HCT116 (cell line): Measurements from ENCODE around the gene LRG1. TPM values are rescaled to one million over a fixed set of nuclear protein-coding genes. Genes with fewer than 3 reads are reported as not detected.
A peak's percentile ranks its signal among the peaks of the same experiment; 100 is the strongest.

ENCODE experiments used
- ATAC-seq: fragments of 200-7000 bp; cut with Tn5 transposase; 2 replicates; pipeline ENCODE4 v1.9.1; 2020; ENCODE audit warnings: mild to moderate bottlenecking, moderate library complexity
- BruUV-seq: library from RNA; stranded (reverse); fragments of 400-500 nt; replicated peaks from 2 replicates; lab custom pipeline; 2021; lab: Mats Ljungman, UMichigan
- CTCF ChIA-PET: fragments of 300-600 bp; sonication (Branson Sonifier 250); formaldehyde crosslinking; loops from one replicate; lab custom pipeline; 2021; ENCODE audit warnings: antibody characterized with exemption; lab: Charles Lee
- POLR2A ChIA-PET: fragments of 300-600, 350-600 bp; sonication (Branson Sonifier 250); formaldehyde crosslinking; loops from one replicate; lab custom pipeline; 2021; ENCODE audit warnings: antibody characterized with exemption; lab: Charles Lee
- RAD21 ChIA-PET, 2 experiments: fragments of 300-600 bp; sonication (Branson Sonifier 250); formaldehyde crosslinking; loops; one replicate each; lab custom pipeline; 2023; ENCODE audit warnings: low total read pairs in 2 of 2; ENCODE audit not compliant: uncharacterized antibody in 2 of 2, unreplicated experiment in 2 of 2, low non-redundant PET in 1 of 2; lab: Charles Lee
- DNase-seq: peaks from one replicate; pipeline ENCODE4 v3.0.0-alpha.2; 2010; ENCODE audit warnings: low read depth, low spot score
- H2AFZ ChIP-seq: fragments of 200-600 bp; shearing (Covaris generic), sonication (generic); 2 replicates; pipeline ENCODE4 v1.6.1; 2017; ENCODE audit warnings: low read depth, mixed run types, mixed read lengths, antibody characterized with exemption, low read length; ENCODE audit not compliant: poor library complexity, severe bottlenecking
- H3K27ac ChIP-seq: 2 replicates; pipeline ENCODE4 v1.5.1; 2012; ENCODE audit warnings: low read depth, low read length
- H3K27me3 ChIP-seq: fragments of 200-600 bp; sonication (generic); 2 replicates; pipeline ENCODE4 v1.6.1; 2016; ENCODE audit warnings: mixed run types, low read length, mixed read lengths; ENCODE audit not compliant: insufficient read depth
- H3K36me3 ChIP-seq, 2 experiments: fragments of 200-500 bp in 1 of 2; fragments of 200-600 bp in 1 of 2; sonication (Bioruptor generic) in 1 of 2; sonication (generic) in 1 of 2; 2 replicates each; pipeline versions ENCODE4 v1.5.1 to v1.6.1; 2014 to 2016; ENCODE audit warnings: low read length in 2 of 2, inconsistent platforms in 1 of 2, mixed read lengths in 1 of 2, mixed run types in 1 of 2; ENCODE audit not compliant: insufficient read depth in 2 of 2, control insufficient read depth in 1 of 2
- H3K4me1 ChIP-seq, 2 experiments: fragments of 200-600 bp in 1 of 2; sonication (generic) in 1 of 2; 2 replicates each; pipeline versions ENCODE4 v1.5.1 to v1.6.1; 2012 to 2017; ENCODE audit warnings: low read length in 2 of 2, inconsistent platforms in 1 of 2, mild to moderate bottlenecking in 1 of 2, mixed read lengths in 1 of 2, mixed run types in 1 of 2, moderate library complexity in 1 of 2; ENCODE audit not compliant: insufficient read depth in 2 of 2, control insufficient read depth in 1 of 2
- H3K4me2 ChIP-seq: fragments of 200-600 bp; sonication (generic); 2 replicates; pipeline ENCODE4 v1.6.1; 2017; ENCODE audit warnings: mixed run types, low read length, mixed read lengths
- H3K4me3 ChIP-seq, 2 experiments: fragments of 200-600 bp in 1 of 2; sonication (generic) in 1 of 2; replicated peaks in 1 of 2; 2 replicates each; pipeline ENCODE4 v1.5.1; 2011 to 2016; ENCODE audit warnings: low read length in 2 of 2, control low read depth in 1 of 2, low read depth in 1 of 2, mild to moderate bottlenecking in 1 of 2, mixed read lengths in 1 of 2, mixed run types in 1 of 2
- H3K79me2 ChIP-seq: fragments of 200-600 bp; sonication (generic); 2 replicates; pipeline ENCODE4 v1.6.1; 2017; ENCODE audit warnings: mild to moderate bottlenecking, mixed run types, low read length, moderate library complexity, mixed read lengths; ENCODE audit not compliant: insufficient read depth
- H3K9ac ChIP-seq: fragments of 200-600 bp; sonication (generic); 2 replicates; pipeline ENCODE4 v1.6.1; 2016; ENCODE audit warnings: low read length, mixed read lengths
- H3K9me2 ChIP-seq: fragments of 200-600 bp; sonication (generic), shearing (Covaris generic); 2 replicates; pipeline ENCODE4 v1.6.1; 2017; ENCODE audit warnings: mixed run types, mild to moderate bottlenecking, moderate library complexity; ENCODE audit not compliant: insufficient read depth
- H3K9me3 ChIP-seq, 2 experiments: fragments of 200-500 bp in 1 of 2; fragments of 200-600 bp in 1 of 2; sonication (Bioruptor generic) in 1 of 2; sonication (generic) in 1 of 2; 2 replicates each; pipeline ENCODE4 v1.6.1; 2014 to 2017; ENCODE audit warnings: low read length in 2 of 2, mixed read lengths in 2 of 2, inconsistent platforms in 1 of 2, low read depth in 1 of 2, mild to moderate bottlenecking in 1 of 2, mixed run types in 1 of 2, moderate library complexity in 1 of 2; ENCODE audit not compliant: control insufficient read depth in 1 of 2, insufficient read depth in 1 of 2
- H4K20me1 ChIP-seq: fragments of 200-600 bp; sonication (generic), shearing (Covaris generic); 2 replicates; pipeline ENCODE4 v1.6.1; 2017; ENCODE audit warnings: mixed run types, mild to moderate bottlenecking, moderate library complexity; ENCODE audit not compliant: insufficient read depth
- CBX3 ChIP-seq: IDR thresholded peaks from 2 replicates; pipeline ENCODE4 v1.6.1; 2012; ENCODE audit warnings: low read depth
- CEBPB ChIP-seq: IDR thresholded peaks from 2 replicates; pipeline ENCODE4 v1.6.1; 2012; ENCODE audit warnings: low read depth
- CTCF ChIP-seq, 3 experiments: fragments of 200-600 bp in 1 of 3; sonication (generic) in 1 of 3; IDR thresholded peaks in 2 of 3; conservative IDR thresholded peaks in 1 of 3; 2 replicates each; pipeline ENCODE4 v1.5.1; 2012 to 2017; ENCODE audit warnings: low read depth in 2 of 3, low read length in 2 of 3, antibody characterized with exemption in 1 of 3, borderline replicate concordance in 1 of 3, control low read depth in 1 of 3, mild to moderate bottlenecking in 1 of 3, mixed read lengths in 1 of 3, mixed run types in 1 of 3, moderate library complexity in 1 of 3; ENCODE audit not compliant: insufficient read depth in 1 of 3
- POLR2AphosphoS5 ChIP-seq: IDR thresholded peaks from 2 replicates; pipeline ENCODE4 v1.6.1; 2011; ENCODE audit warnings: mild to moderate bottlenecking, low read depth, low read length, moderate library complexity
- RAD21 ChIP-seq: IDR thresholded peaks from 2 replicates; pipeline ENCODE4 v1.6.1; 2012; ENCODE audit warnings: low read depth, mild to moderate bottlenecking
- SP1 ChIP-seq: IDR thresholded peaks from 2 replicates; pipeline ENCODE4 v1.6.1; 2012; ENCODE audit warnings: low read depth
- TCF7L2 ChIP-seq: IDR thresholded peaks from 2 replicates; pipeline ENCODE4 v1.7.0; 2011; ENCODE audit warnings: borderline replicate concordance, inconsistent platforms; ENCODE audit not compliant: insufficient read depth, insufficient read length; ENCODE audit errors: extremely low read depth
- ZFX ChIP-seq: fragments of 450-650 bp; IDR thresholded peaks from 2 replicates; pipeline ENCODE4 v1.6.1; 2017
- intact Hi-C: fragments of 100-400 bp; cut with micrococcal nuclease; formaldehyde crosslinking; loops from 2 replicates; pipeline ENCODE4 v1.10.0; 2022
- total RNA-seq: library from RNA; stranded (reverse); gene quantifications from one replicate; pipeline ENCODE4 v1.2.1, GENCODE V29; 2021; ENCODE audit not compliant: unreplicated experiment
- TF ChIP-seq, protein P1 (sequence below): IDR thresholded peaks from 2 replicates; pipeline ENCODE4 v1.6.1; 2012

The LRG1 gene
- total RNA-seq, 1 experiment from 2014 or later: 1.3 TPM

DNA sequence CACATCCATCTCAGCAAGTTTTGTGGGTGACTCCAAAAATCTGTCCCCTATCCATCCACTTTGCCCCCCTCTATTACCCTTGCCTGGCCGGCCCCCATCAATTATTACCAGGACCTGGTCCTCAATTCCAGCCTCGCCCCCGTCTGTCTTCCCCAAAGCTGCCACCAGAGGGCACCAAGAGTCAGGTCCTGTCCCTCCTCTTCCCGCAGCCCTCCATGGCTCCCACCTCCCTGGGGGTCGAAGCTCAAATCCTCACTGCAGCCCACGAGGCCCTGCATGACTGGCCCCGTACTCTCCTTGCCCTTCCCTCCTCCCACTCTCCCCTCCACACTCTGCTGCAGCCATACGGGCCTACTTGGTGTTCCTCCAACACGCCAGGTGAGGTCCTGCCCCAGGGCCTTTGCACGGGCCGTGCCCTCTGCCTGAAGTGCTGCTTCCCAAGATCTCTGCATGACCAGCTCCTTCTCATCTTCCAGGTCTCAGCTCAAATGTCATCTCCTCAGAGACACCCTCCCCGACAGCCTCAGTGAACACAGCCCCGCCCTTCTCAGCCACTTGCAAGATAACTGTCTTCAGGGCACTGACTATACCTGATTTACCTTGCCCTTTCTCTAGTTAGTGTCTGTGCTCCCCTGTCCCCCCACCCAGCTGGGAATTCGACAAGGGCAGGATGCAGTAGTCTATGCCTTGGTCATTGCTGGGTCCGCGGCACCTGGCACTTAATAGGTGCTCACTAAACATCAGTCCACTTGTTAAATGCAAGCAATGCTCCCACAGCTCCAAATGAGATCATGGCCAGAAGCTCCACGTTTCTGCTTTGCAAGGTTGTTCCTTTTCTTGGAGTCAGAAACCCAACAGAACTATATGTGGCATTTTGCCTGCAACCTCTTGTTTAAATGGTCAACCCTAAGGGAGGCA lies 36.4 kb upstream of the LRG1 start:
- Histone ChIP-seq H3K9me2 (no peaks in the 10 kb centered on the region), H3K4me2 (peak overlapping the region; percentile 88), H3K9ac (peak overlapping the region; percentile 72)
- ATAC-seq (peak; percentile 50), DNase-seq (no peak)
- intact Hi-C loops: loop anchor here (5.0 to 10.0 kb wide), 2 partner anchors 56 to 229 kb away; no protein-coding TSS in a partner anchor
- RAD21 ChIA-PET: interaction anchor here in 1 of 2 experiments (0.6 to 1.3 kb wide), 2 partner anchors 48 to 58 kb away, joined by 3 read pairs; no protein-coding TSS in a partner anchor
- no TSS peak for BruUV-seq
- peak; percentile 62 to 95 (median 87); a peak in 5 of 6 replicates for TF ChIP-seq CTCF (IDR thresholded peaks at IDR 0.05 in 2 of 3, conservative IDR thresholded peaks at IDR 0.05 in 1 of 3; ENCODE audit: borderline replicate concordance in 1 of 3, insufficient read depth in 1 of 3, low read depth in 2 of 3, low read length in 2 of 3)
- no peak for TF ChIP-seq RAD21
- TF ChIP-seq CBX3: 0 out of 2 replicates have a peak, but pooled peaks have one; percentile 58
- TF ChIP-seq, protein P1, sequence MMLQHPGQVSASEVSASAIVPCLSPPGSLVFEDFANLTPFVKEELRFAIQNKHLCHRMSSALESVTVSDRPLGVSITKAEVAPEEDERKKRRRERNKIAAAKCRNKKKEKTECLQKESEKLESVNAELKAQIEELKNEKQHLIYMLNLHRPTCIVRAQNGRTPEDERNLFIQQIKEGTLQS: no peak
- TF ChIP-seq CEBPB: no peak
- peak; percentile 25; the same call in 1 of the 2 replicates for TF ChIP-seq POLR2AphosphoS5
- no peak for TF ChIP-seq SP1
- TF ChIP-seq TCF7L2: no peak
- no peak for TF ChIP-seq ZFX
- TF ChIP-seq, all 23 proteins: peak for 3
- peaks cover 47% of the 10 kb centered on the region for H3K79me2 ChIP-seq
- CTCF ChIA-PET: interaction anchor here (0.9 to 4.2 kb wide), 6 partner anchors 9 to 309 kb away, joined by 3 to 26 read pairs (median 6); partner anchors contain the start of gene PLIN5
- peak overlapping the region in 1 of 2 experiments; percentile 55; a peak in 2 of 4 replicates for H3K4me3 ChIP-seq
- H2AFZ ChIP-seq: no peak overlapping the region
- no peaks in the 10 kb centered on the region for H3K27me3 ChIP-seq
- H3K36me3 ChIP-seq: no peaks in the 10 kb centered on the region
- no peaks in the 10 kb centered on the region for H3K9me3 ChIP-seq
- H3K4me1 ChIP-seq: peaks cover 50 to 62% of the 10 kb centered on the region in 2 experiments
- H3K27ac ChIP-seq: peak overlapping the region; percentile 81
- POLR2A ChIA-PET: interaction anchor here (1.8 kb wide), 1 partner anchor 41 kb away, joined by 5 read pairs; the partner anchor contains the start of gene PLIN5
- no peaks in the 10 kb centered on the region for H4K20me1 ChIP-seq
